HG03103 (cell line): ENCODE results near the gene TRAT1.

Experiments
- ATAC-seq: cut with Tn5 transposase; IDR thresholded peaks from one replicate; pipeline ENCODE4 v1.9.1; 2021; ENCODE audit warnings: low read depth; ENCODE audit not compliant: unreplicated experiment

TRAT1 gene

GRCh38 chr3:108849075-108849474 lies 26.5 kb downstream of the TRAT1 start:
- no peak for ATAC-seq

GRCh38 chr3:108861401-108861800 lies 38.8 kb downstream of the TRAT1 start:
- ATAC-seq, result no peak

GRCh38 chr3:108862865-108863798 lies 40.5 kb downstream of the TRAT1 start:
- peak; percentile 63 for ATAC-seq

GRCh38 chr3:108863799-108864135 lies 41.2 kb downstream of the TRAT1 start:
- ATAC-seq, result no peak

- ATAC-seq, result no peak
Observed at GRCh38 chr3:108877901-108878300, 55.3 kb downstream of the TRAT1 start.

- ATAC-seq, result no peak
Observed at GRCh38 chr3:108879915-108880314, 57.3 kb downstream of the TRAT1 start.

GRCh38 chr3:108882762-108883161 lies 60.2 kb downstream of the TRAT1 start:
- no peak for ATAC-seq

- no peak for ATAC-seq
Observed at GRCh38 chr3:108883373-108883772, 60.8 kb downstream of the TRAT1 start.

- no peak for ATAC-seq
Observed at GRCh38 chr3:108887121-108887520, 64.5 kb downstream of the TRAT1 start.

GRCh38 chr3:108887777-108888176 lies 65.2 kb downstream of the TRAT1 start:
- no peak for ATAC-seq

- no peak for ATAC-seq
Observed at GRCh38 chr3:108891833-108892232, 69.2 kb downstream of the TRAT1 start.

GRCh38 chr3:108894981-108895380 lies 72.4 kb downstream of the TRAT1 start:
- no peak for ATAC-seq

- ATAC-seq, result no peak
Observed at GRCh38 chr3:108897883-108898282, 75.3 kb downstream of the TRAT1 start.

GRCh38 chr3:108899530-108899929 lies 76.9 kb downstream of the TRAT1 start:
- ATAC-seq, result no peak
